GM13977 (cell line): ENCODE measurements around the gene GLT6D1.

Experiments used
- DNase-seq: peaks from one replicate; pipeline ENCODE4 v3.0.0; 2012; ENCODE audit warnings: low spot score
- CTCF ChIP-seq: IDR thresholded peaks from 2 replicates; pipeline ENCODE4 v1.5.1; 2012; ENCODE audit warnings: mild to moderate bottlenecking, control low read depth; ENCODE audit not compliant: insufficient read depth; ENCODE audit errors: extremely low read depth, missing control alignments
- in situ Hi-C: fragments of 300-500 bp; cut with MboI; formaldehyde crosslinking; loops from one replicate; pipeline ENCODE4 v1.12.0; 2022; ENCODE audit warnings: low sequenced_read_pairs, low pct_unique_long_range_greater_than_20kb, mixed read lengths, inconsistent platforms; ENCODE audit not compliant: unreplicated experiment

GLT6D1 gene

DNA sequence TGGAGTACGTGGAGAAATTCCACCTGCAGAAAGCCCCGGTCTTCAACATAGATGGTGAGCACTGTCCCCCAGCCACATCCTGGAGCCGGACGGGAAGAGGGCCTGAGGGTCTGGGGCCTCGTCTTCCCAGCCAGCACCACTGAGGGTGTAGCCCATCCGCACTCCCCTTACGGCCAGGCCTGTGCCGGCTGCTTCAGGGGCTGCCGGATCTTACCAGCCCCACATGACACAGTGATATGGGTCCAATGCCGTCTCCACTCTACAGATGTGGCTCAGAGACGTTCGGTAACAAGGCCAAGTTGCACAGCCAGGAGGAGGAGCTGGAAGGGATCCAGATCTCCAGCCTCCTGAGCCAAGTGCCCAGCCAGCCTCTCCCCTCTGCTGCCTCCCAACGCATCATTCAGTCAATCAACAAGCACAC is 21.3 kb downstream of the GLT6D1 start:
- no peak for DNase-seq
- in situ Hi-C loops = no loop called here
- TF ChIP-seq CTCF = no peak

- TF ChIP-seq CTCF = no peak
- DNase-seq = no peak
- in situ Hi-C loops = no loop called here
These were observed 21.8 kb downstream of the GLT6D1 start for GRCh38 chr9:135617538-135617900.

DNA sequence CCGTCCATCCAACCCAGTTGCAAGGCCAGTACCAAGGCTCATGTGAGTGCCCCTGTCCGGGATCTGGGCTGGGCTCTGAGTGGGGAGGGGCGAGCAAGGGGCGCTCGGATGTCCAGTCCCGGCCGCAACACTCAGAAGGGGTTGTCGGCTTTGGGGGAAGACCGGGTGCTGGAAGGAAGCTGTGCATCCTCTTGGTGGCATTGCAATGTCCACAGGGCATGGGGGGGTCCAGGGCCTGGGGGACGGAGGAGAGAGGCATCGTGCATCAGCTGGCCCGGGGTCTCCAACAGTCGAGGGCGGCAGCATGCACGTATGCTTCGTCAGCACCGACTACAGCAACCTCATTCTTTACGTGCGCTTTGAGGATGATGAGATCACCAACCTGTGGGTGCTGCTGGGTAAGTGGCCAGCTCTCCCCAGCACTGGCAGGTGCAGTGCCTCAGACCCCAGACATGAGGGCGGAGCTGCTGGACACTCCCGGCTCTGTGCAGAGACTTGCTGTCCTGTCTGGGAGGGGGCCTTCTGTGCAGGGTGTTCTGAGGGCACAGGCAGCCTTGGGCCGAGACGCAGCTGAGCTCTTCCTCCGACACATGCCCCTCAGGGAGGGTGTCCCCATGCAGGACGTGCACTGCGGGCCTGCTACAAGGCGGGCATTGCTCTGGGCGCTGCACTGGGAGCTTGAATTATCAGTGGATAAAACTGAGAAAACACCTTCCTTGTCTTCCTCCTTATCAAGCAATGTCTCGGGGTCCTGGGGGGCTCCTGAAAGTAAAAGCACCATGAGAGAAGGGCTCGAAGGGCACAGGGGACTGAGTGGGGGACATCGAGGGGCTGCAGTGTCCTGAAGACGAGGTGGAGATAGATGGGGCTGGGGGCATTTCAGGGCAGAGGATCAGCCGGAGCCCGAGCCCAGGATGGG is 22.5 kb downstream of the GLT6D1 start:
- no peak for TF ChIP-seq CTCF
- in situ Hi-C loops = no loop called here
- DNase-seq = no peak

GRCh38 chr9:135615666-135616618 is 23.4 kb downstream of the GLT6D1 start:
- no peak for TF ChIP-seq CTCF
- peak; percentile 27 for DNase-seq
- in situ Hi-C loops = no loop called here

DNA sequence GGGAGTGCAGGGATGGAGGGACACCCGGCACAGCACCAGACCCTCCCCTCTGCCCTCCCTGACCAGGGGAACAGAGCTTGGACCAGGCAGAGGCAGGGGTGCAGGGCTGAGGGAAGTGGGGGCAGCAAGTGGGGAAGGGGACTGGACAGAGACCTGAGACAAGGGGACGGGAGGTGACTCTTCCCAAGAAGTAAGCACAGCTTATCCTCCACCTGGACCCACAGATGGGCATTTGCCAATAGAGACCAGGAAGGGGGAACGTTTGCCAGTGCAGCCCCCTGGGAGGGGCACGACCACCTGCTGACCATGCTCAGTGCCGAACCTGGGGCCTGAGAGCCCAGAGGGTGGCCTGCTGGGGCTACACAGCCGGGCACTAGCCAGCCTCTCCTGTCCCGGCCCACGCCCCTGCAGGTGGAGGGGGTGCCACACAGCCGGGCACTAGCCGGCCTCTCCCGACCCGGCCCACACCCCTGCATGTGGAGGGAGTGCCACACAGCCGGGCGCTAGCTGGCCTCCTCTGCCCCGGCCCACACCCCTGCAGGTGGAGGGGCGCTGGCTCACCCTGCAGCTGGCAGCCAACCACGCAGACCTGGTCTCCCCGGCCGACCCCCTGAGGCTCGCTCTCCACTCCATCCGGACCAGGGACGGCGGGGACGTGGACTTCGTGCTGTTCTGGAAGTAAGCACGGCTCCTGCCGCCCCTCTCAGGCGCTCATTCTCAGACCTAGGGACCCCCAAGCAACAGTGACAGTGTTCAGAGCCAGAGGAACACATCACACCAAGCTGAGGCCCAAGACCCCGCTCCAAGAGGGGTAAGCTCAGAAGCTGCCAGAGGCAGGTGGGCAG is 24.3 kb downstream of the GLT6D1 start:
- no peak for TF ChIP-seq CTCF
- in situ Hi-C loops = no loop called here
- DNase-seq = no peak
